Measurements from ENCODE around the gene TEAD2.

DNA sequence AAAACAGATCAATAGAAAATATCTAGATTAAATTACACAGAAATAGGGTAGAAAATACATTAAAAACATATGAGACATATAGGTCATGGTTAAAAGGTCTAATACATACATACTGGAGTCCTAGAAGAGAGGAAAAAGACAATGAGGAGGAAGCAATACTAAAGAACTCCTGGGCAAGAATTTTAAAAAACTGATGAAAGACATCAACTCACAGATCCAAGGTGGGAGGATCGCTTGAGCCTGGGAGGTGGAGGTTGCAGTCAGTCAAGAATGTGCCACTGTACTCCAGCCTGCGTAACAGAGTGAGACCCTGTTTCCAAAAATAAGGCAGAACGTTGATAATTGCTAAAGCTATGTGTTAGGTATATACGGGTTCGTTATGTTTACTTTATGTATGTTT lies 20.4 kb upstream of the TEAD2 start:
- TF ChIP-seq, protein P1, sequence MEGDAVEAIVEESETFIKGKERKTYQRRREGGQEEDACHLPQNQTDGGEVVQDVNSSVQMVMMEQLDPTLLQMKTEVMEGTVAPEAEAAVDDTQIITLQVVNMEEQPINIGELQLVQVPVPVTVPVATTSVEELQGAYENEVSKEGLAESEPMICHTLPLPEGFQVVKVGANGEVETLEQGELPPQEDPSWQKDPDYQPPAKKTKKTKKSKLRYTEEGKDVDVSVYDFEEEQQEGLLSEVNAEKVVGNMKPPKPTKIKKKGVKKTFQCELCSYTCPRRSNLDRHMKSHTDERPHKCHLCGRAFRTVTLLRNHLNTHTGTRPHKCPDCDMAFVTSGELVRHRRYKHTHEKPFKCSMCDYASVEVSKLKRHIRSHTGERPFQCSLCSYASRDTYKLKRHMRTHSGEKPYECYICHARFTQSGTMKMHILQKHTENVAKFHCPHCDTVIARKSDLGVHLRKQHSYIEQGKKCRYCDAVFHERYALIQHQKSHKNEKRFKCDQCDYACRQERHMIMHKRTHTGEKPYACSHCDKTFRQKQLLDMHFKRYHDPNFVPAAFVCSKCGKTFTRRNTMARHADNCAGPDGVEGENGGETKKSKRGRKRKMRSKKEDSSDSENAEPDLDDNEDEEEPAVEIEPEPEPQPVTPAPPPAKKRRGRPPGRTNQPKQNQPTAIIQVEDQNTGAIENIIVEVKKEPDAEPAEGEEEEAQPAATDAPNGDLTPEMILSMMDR (IDR thresholded peaks at IDR 0.05; ENCODE audit: low read length) = no peak
- TF ChIP-seq EZH2 (IDR thresholded peaks at IDR 0.05; ENCODE audit: borderline replicate concordance, low read length) = no peak
